ENCODE results near the gene COL9A3.

DNA sequence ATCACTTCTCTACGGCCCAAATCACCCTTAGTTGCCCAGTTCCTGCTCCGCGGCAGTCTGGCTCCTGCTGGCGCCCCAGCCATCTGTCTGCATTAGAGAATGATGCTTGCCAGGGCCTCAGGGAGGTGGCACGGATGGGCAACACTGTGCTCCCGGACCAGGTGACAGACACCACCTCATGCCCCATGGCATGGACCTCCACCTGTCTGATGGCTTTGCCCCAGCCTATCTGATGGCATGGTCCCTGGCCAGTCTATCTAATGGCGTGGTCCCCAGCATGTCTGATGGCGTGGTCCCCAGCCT is 39.4 kb upstream of the COL9A3 start:
- no peak for TF ChIP-seq POLR2A (IDR thresholded peaks at IDR 0.05)
- TF ChIP-seq, protein P1, sequence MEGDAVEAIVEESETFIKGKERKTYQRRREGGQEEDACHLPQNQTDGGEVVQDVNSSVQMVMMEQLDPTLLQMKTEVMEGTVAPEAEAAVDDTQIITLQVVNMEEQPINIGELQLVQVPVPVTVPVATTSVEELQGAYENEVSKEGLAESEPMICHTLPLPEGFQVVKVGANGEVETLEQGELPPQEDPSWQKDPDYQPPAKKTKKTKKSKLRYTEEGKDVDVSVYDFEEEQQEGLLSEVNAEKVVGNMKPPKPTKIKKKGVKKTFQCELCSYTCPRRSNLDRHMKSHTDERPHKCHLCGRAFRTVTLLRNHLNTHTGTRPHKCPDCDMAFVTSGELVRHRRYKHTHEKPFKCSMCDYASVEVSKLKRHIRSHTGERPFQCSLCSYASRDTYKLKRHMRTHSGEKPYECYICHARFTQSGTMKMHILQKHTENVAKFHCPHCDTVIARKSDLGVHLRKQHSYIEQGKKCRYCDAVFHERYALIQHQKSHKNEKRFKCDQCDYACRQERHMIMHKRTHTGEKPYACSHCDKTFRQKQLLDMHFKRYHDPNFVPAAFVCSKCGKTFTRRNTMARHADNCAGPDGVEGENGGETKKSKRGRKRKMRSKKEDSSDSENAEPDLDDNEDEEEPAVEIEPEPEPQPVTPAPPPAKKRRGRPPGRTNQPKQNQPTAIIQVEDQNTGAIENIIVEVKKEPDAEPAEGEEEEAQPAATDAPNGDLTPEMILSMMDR (IDR thresholded peaks at IDR 0.05), result no peak
